HG03103 (cell line): ENCODE measurements around the gene PRR7.
A peak's percentile ranks its signal among the peaks of the same experiment; 100 is the strongest.

Source experiments
- ATAC-seq: cut with Tn5 transposase; IDR thresholded peaks from one replicate; pipeline ENCODE4 v1.9.1; 2021; ENCODE audit warnings: low read depth; ENCODE audit not compliant: unreplicated experiment

The PRR7 gene

DNA sequence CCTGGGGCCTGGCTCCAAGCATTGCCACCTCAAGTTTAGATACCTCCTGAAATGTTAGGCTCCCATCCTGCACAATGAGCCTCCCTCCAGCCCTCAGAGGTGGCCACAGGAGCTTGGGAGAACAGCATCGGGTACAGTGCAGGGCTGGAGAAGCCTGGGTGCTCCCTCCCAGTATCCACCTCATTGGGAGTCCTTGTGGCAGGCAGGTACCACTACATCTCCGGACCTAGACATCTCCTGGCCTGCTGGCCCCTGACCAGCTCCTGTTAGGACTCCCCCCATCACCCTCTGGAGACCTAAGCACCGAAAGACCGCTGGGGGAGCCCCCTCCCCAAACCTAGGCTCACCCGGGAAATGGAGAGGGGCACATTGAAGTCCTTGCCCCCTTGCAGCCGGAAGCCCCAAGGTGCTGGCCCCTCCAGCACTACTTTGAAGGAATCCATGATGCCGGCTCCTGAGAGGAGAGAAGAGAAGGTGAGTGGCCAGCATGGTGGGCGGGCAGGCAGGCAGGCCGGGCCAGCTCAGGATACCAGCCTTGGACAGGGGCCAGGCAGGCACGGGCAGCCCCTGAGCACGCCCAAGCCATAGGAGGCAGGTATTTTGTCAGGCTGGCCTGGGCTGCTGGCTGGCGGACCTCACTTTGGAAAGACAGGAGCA lies 49.6 kb downstream of the PRR7 start:
- ATAC-seq = no peak

DNA sequence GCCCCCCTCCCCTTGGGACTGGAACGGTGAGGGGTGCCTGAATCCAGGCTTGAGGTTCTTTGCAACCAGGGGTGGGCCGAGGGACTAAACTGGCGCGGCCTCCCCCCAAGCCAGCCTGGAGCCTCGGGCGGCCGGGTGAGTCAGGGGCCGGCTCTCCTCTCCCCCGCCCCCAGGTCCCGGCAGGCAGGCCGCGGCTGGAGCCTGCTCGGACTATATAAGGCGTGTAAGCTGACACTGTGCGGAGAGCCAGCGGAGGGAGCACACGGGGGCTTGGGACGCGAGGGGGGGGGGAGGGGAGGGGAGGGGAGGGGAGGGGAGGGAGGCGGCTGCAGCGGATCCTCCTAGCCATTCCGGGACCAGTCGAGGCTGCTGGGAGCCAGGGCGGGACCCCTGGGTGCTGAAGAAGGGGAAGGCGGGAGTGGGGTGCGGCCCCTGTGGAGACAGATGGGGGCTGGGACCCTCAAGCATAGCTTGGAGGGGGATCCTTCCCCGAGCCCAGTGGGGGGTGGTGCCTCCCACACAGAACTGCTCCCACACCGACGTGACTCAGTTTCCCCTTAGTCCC lies 50.2 kb downstream of the PRR7 start:
- ATAC-seq = no peak

DNA sequence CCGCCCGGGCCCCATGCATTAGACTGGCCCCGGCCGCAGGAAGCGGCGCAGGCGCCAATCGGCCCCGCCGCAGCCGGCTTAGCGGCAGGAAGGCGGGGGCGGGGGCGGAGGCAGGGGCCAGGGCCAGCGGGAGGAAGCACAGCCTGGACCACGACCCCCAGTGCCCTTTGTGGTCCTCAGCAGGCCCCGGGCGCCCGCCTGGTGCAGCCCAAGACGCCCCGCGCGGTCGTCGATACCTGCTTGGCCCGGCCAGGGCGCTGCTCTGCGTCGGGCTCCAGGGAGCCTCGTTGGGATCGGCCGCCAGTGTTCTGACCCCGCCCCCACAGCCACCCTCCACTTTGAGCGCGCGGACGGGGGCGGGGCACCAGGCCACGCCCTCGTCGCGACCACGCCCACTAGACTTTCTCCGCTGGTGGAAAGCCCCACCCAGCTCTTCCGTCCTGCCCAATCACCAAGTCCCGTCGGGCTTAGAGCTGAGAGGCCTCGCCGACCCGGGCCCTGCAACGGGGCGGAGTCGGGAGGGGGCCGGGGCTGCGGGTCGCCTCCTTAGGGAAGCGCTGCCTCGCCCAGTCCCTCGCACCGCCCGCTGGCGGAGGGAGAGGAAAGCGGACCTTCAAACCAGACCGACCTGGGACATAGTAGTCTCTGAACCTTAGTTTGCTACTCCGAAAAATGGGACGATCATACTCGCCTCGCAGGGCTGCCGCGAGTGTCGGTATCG lies 50.8 kb downstream of the PRR7 start, which contains the start of gene PDLIM7:
PDLIM7 (minus strand) TSS at position 313 of the 721 bp plus-strand sequence. CDS start 1,092 bp downstream, outside the sequence.
- ATAC-seq = peak; percentile 62

DNA sequence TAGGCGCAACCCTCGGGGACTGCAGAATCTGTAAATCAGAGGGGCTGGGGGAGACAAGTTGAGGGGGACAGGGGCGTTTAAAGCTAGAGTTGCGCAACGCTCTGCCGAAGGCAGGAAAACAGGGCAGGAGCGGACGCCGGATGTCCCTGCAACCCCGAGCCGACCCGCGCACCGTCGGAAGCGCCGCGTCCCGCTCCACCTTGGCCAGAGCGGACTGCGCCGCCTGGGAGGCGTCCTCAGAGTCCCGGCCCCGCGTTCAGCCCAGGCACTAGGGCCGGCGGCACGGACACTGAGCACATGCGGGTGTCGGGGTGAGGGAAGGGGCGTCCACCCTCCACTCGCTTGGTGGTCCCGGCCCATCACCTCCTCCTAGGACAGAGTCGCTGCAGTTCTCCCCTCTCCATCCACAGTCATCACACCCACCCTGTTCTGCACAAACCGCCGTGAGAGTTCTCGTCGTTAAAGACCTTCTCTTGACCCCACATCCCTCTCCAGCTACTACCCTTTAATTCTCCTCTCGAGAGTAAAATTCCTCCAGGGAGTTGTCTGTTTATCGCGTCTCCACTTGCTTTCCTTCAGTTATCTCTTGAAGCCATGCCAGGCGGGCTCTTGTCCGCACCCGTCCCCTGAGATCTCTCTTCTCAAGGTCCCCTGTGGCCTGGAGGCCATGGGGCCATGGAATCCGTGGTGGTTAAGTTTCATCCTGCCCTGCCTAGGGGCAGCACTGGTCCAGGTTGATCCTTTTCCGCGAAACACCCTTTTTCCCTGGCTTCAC lies 51.6 kb downstream of the PRR7 start:
- no peak for ATAC-seq

DNA sequence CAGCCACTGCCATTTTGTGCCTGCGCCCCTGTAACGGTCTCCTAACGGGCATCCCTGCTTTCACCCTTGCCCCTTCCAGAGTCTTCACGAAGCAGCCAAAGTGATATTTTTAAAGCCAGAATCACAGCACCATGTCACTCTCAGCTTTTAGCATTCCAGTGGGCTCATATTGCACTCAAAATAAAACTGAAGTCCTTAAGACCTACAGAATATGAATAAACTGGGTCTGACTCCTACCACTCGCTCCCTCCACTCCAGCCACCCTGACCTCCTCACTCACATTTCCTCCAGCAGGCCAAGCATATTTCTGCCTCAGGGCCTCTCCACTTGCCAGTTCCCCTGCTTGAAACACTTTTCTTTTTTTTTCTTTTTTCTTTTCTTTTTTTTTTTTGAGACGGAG lies 53.2 kb downstream of the PRR7 start:
- ATAC-seq = no peak

DNA sequence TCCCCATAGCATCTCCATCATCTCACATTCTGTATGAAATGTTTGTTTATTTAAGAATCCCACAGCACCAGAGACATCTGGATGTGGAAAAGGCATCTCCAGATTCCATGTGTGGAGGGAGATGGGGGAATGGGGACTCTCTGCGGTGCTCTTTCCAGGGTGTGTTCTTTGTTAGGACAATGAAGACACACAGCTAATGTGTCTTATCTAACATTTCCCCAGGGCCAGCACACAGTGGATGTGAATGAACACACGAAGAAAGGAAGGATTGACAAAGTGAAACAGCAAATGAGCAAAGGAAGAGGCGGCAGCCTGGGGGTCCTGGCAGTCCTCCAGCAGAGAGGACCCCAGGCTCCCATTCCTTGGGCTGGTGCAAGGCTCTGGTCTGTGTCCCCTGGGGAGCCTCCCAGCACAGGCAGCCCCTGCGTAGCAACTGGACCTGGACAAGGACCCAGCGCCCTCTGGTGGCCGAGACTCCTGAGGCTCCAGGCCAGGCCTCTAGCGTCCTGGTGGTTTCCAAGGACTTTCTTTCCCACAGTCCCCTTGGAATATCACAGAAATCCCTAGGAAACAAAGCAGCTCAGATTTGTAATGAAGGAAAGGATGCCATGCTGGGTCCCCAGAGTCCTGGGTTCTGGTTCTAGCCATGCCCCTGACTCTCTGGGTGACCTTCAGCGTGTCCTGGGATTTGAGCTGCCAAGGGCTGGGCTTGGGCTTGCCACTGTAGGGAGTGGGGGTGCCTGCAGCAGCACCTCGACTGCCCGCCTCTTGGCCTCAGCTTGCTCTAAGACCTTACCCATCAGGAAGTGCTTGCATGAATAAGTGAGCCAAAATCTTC lies 54.3 kb downstream of the PRR7 start:
- no peak for ATAC-seq

DNA sequence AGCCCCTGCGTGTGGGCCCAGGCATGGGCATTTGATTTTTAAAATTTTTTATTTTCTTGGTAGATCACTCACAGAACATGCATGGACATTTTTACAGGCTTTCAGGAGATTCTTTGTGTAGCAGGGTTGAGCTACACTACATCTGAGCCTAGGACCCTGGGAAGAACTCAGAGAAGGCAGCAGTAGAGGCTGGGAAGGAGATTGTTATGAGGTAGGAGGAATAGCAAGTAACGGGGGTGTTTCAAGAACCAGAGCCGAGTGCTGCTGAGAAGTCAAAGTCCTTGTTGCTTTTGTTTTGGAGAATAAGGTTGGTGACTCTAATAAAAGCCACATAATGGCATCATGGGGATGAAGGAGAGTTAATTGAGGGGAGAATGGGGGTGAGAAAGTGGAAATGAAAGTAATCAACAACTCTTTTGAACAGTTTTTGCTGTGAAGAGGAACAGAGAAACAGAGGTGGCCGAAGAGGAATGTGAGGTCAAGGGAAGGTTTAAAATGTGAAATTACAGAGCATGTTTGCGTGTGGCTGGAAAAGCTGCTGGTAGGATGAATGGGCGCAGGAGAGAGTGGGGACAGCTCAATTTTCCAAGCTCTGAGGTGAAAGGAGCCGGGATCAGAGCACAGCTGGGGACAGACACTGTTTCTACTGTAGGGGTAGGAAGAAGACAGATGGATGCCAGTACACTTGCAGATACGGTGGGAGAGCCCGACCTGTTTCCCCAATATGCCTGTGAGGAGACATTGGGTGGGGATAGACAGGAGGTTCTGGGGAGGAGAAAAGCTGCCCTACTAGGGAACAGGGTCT lies 55.5 kb downstream of the PRR7 start:
- no peak for ATAC-seq

DNA sequence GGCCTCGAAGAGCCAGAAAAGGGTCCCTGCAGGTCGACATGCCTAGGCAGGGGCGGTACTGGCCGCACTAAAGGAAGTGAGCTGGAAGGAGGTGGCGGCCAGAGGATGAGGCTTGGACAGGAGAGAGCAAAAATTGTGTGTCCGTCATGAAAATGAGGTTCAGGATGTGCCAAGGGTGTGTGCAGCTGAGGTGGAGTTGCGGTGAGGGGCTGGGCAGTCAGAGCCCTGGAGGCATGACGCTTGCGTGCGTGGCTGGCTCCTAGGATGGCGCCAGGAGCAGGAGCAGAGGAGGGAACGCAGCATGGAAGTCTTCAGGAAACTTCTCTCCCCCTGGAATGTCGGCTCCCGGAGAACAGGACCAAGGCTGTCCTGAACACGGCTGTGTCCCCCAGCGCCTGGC lies 56.3 kb downstream of the PRR7 start:
- no peak for ATAC-seq

DNA sequence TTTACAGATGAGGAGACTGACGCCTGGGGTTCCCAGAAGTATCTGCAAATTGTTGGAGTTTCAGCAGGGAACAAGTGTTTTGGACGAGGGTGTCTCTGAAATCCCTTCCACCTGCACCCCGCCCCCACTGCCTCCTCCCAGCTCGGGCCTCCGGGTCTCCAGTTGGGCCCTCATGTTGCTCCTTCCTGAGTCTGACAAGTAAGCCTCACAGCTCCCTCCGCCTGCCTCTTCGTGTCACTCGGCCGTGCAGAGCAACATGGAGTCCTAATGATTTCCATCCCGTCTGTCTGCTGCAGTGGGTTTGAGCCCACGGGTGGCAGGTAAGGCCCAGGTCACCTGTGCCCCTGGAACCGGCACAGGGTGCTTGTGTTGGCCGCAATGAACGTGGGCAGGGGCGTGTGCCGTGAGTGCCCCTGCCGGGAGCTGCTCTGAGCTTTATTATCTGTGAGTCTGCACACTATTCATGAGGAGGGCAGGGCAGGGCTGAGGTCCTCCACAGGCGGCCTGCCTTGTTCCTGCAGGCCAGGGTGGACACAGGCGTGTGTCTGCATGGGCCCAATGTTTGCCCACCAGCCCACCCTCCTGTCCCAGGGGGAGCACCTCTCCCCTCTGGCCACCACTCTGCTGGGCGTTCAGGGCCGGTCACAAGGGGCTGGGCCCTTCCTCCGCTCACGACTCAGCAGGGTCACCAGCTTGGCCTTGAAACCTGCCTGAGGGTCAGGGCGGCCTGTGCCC lies 56.9 kb downstream of the PRR7 start:
- no peak for ATAC-seq

DNA sequence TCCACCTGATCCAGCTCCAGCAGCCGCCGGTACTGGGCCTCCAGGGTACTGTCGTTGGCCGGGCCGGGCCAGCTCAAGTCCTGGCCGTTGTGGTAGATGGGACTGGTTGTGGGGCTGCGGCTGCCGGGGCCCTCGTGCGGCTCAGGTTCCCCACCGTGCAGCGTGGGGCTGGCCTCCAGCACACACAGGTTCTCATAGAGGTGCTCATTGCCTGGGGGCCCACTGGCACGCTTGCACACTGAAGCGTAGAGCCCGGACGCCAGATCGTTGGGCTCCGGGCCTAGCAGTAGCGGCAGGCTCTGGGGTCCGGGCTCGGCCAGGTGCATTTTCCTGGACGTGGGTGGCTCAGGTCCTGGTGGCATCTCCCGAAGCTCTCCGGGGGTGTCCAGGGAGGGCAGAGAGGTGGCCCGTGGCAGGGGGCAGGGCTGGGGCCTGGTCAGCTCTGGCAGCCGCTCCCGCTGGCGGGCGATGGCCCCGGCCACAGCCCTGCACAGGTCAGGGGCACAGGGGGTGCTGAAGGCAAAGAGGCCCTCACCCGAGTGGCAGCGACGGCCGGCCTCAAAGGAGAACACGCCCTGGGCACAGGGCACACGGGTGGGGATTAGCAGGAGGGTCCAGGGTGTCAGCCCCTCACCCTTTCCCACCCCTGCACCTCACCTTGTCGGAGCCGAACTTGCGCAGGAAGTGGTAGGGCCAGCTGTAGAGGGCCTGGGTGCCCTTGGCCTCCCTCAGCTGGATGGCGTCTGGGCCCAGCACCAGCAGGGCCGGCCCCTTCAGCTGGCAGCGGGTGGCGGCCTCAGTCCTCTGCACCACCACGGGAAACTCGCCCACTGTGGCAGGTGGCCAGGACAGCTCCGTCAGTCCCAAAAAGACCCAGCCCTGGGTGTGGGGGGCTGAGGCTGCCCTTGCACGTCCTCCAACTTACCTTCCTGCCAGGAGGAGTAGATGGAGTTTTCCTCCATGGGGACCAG lies 57.8 kb downstream of the PRR7 start:
- no peak for ATAC-seq

DNA sequence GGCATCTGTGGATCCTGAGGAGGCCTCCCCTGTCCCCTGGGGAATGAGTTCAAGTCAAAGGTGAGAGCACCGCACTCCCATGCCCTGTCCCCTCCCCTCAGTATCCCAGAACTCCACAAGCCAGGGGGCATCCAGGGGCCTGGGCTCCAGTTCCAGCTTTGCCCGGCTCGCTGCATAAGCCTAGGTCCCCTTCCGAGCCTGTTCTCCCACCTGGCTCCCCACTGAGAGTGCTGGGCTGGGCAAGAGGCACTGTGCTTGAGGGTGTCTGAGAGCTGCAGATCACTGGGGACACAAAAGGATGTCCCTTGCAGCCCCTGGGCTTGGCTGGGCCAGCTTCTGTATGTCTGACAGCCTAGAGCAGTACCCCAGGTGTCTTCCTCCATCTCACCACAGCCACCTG lies 58.5 kb downstream of the PRR7 start:
- ATAC-seq = no peak
